Mesenteric fat pad (tissue), 1 donor: ENCODE measurements around the gene OTOS. TPM values are rescaled to one million over a fixed set of nuclear protein-coding genes. Genes with fewer than 3 reads are reported as not detected.

ENCODE experiments used
- DNase-seq: peaks from one replicate; pipeline ENCODE4 v3.0.0-alpha.2; 2020; ENCODE audit warnings: low spot score
- total RNA-seq: library from RNA; stranded (reverse); fragmentation: NEBNext Ultra II Directional; extraction: Animal tissue kit (Norgen Biotek cat#: 25700); gene quantifications from one replicate; pipeline ENCODE4 v1.2.1, GENCODE V29; 2021
- donor health status: DM: yes; HTN: yes; CAD: no.

The OTOS gene
- total RNA-seq, 1 donor from 2014 or later, result not detected

- peak; percentile 41 for DNase-seq
These were observed 16.4 kb downstream of the OTOS start for GRCh38 chr2:240123821-240124650.

DNA sequence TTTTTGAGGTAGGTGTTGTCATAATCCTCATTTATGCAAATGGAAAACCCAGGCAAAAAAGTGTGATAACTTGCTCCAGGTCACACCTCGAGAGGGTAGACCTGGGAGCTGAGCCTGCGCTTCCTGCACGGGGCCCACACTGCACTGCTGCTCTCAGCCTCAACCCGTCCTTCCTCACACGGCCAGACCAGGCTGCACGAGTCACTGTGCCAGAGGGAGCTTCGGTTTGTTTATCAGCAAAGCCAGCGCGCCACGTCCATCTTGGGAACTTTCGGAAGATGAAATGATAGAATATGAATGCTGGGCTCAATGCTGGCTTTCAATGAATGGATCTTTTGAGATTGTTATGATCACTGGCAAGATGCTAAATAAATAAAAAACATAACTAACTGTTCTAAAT, 18.8 kb downstream of the OTOS start:
- DNase-seq, result no peak

GRCh38 chr2:240121190-240121589, 19.3 kb downstream of the OTOS start:
- DNase-seq, result no peak

GRCh38 chr2:240114233-240114632, 26.2 kb downstream of the OTOS start:
- no peak for DNase-seq

GRCh38 chr2:240112914-240113690, 27.4 kb downstream of the OTOS start:
- DNase-seq, result no peak

GRCh38 chr2:240111253-240111652, 29.2 kb downstream of the OTOS start:
- no peak for DNase-seq

DNA sequence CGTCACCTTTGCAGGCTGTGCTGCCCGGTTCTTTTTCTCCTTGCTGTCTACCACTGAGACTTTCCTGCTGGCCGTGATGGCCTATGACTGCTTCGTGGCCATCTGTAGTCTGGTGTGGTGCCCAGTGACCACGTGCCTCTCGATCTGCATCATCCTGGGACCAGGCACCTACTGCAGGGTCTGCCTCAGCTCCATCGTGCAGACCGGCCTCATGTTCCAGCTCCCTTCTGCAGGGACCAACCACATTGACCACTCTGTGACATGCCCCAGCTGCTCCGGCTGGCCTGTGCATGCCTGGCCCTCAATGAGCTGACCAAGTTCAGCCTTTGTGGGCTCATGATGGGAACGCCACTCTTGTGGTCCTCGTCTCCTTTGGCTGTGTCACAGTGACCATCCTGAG, 31.1 kb downstream of the OTOS start:
- no peak for DNase-seq

GRCh38 chr2:240107477-240107796, 33.0 kb downstream of the OTOS start:
- DNase-seq, result no peak

DNA sequence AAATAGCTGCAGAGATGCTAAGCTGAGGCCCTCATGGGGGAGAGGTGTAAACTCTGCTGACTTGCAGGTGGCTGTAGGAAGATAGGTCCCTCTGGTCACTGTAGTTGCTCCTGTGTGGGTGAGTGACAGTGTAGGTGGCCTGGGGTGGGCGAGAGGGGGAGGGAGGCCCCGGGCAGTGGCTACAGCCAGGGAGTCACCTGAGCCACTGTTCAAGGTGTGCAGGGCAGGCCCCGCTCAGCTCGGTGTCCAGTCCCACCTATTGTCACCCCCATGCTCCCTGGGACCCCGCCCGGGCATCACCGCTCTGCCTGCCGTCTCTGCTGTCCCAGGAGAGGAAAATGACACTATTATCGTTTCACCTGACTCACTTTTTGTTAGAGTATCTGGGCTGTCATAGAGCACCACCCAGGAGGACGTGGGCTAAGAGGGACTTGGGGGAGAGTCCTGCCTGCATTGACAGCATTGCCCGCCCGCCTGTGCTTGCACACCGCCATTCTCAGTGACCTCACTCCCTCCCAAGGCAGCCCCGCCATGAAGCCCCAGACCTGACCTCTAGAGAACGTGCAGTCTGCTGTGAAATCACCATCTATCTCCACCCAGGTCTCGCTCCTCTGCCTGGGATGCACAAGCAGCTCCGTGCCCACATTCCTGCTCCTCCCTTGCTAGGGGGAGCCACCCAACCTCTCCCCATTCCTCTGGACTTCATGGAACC, 33.5 kb downstream of the OTOS start:
- no peak for DNase-seq

DNA sequence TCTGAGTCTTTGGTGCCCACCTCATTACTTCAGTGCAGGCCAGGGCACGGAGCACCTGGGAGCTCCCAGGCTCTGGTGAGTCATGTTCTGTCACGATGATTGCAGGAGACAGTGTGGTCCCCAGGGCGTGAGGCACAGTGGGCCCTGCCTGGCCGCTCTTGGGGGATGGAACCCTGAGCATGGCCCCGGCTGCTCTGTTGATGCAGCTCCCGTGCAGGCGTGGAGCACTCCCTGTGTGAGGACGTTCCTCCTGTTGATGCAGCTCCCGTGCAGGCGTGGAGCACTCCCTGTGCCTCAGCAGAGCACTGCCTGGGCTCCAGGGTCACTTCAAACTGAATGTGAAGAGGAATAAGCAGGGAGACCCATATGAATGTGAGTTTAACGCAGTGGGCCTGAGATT, 34.5 kb downstream of the OTOS start:
- DNase-seq, result peak; percentile 89

GRCh38 chr2:240103136-240103535, 37.3 kb downstream of the OTOS start:
- DNase-seq, result no peak

- no peak for DNase-seq
These were observed 42.1 kb downstream of the OTOS start for GRCh38 chr2:240098349-240098748.

- no peak for DNase-seq
These were observed 44.6 kb downstream of the OTOS start for GRCh38 chr2:240095556-240096523.

GRCh38 chr2:240089306-240089705, 51.2 kb downstream of the OTOS start:
- DNase-seq, result no peak

Other genes starting within 250 kb of the OTOS start
- gene NDUFA10, start 115.3 kb downstream of the OTOS start, total RNA-seq, result 96.8 TPM
- gene OR6B2, start 110.2 kb downstream of the OTOS start, total RNA-seq, result not detected
- gene OR6B3, start 87.1 kb downstream of the OTOS start, total RNA-seq, result not detected
- gene COPS9, start 4.4 kb downstream of the OTOS start, total RNA-seq, result 118 TPM